ENCODE results near the gene AGA.

GRCh38 chr4:177381762-177382310 lies 60.4 kb downstream of the AGA start:
- TF ChIP-seq EZH2 (IDR thresholded peaks at IDR 0.05; ENCODE audit: borderline replicate concordance, insufficient read depth, low read depth, low read length, poor library complexity, severe bottlenecking) (no peak), CTCF (IDR thresholded peaks at IDR 0.05) (no peak)

Measured in B cell (primary cell).